BLaER1 treated with 17β-estradiol and CSF1 and Interleukin-3, amounts not matched to agents 10 nM and 100 nM (cell line): ENCODE data around the gene VCP.
A peak's percentile ranks its signal among the peaks of the same experiment; 100 is the strongest.

Experiments used
- H3K27ac ChIP-seq, 11 experiments: shearing (Covaris generic); formaldehyde crosslinking; 2 replicates each; pipeline ENCODE4 v1.8.1; 2022
- H3K27me3 ChIP-seq, 11 experiments: shearing (Covaris generic); formaldehyde crosslinking; 2 replicates each; pipeline ENCODE4 v1.8.1; 2022
- H3K36me3 ChIP-seq, 11 experiments: shearing (Covaris generic); formaldehyde crosslinking; 2 replicates each; pipeline ENCODE4 v1.8.1; 2022
- H3K4me1 ChIP-seq, 10 experiments: shearing (Covaris generic); formaldehyde crosslinking; 2 replicates each; pipeline ENCODE4 v1.8.1; 2022
- H3K4me2 ChIP-seq, 11 experiments: shearing (Covaris generic); formaldehyde crosslinking; 2 replicates each; pipeline ENCODE4 v1.8.1; 2022
- H3K4me3 ChIP-seq, 10 experiments: shearing (Covaris generic); formaldehyde crosslinking; 2 replicates each; pipeline ENCODE4 v1.8.1; 2022
- H3K9ac ChIP-seq, 11 experiments: shearing (Covaris generic); formaldehyde crosslinking; 2 replicates each; pipeline ENCODE4 v1.8.1; 2022
- H3K9me3 ChIP-seq, 11 experiments: shearing (Covaris generic); formaldehyde crosslinking; replicated peaks in 1 of 11; 2 replicates each; pipeline ENCODE4 v1.8.1; 2022
- H4K20me1 ChIP-seq, 11 experiments: shearing (Covaris generic); formaldehyde crosslinking; 2 replicates each; pipeline ENCODE4 v1.8.1; 2022
- Cebpa-rat ChIP-seq, 11 experiments: shearing (Covaris generic); IDR thresholded peaks; 2 replicates each; pipeline ENCODE4 v1.8.1; 2022

The VCP gene

DNA sequence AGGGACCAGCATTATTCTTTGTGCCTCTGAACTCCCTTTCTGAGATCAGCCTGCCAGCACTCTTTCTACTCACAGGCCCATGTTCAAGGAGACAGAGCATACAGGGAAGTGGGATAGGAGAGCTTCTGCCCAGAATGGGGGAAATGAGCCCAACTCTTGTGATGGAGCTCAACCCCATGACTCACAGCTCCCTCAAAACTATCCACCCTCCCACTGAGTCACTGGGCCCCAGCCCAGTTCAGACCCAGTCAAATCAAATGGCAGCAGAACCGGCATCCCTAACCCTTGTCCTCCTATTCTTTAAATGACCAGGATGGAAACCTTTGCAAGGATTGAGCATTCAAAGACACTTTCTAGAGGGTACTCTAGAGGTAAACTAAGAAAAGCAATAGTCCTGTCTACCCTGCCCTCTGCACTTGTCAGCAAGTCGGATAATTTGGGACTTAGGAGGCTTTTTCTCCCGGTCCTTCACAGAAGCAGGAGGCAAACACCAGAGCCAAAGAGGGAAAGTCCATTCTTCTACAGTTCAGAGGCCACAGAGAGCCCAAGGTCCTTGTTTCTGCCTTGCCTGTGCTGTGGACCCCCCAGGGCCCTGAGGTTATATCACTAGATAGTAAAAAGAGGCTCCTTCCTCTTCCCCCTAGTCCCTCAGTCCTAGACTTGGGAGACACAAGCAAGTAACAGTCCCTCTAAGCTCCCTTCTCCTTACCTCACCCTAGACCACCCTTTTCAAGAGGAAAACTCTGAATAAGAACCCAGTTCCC is 40.0 kb upstream of the VCP start:
- H3K4me3 ChIP-seq: peak overlapping the region; percentile 42 to 91 (median 56); a peak in 17 of 20 replicates
- peak overlapping the region; percentile 65 to 100 (median 77) for H3K9ac ChIP-seq
- no peaks in the 10 kb centered on the region for H3K9me3 ChIP-seq
- H3K27me3 ChIP-seq: no peaks in the 10 kb centered on the region
- peaks cover 11 to 25% (median 17%) of the 10 kb centered on the region in 11 experiments for H3K36me3 ChIP-seq
- no peak for TF ChIP-seq Cebpa-rat (IDR thresholded peaks at IDR 0.05)
- H4K20me1 ChIP-seq: peaks cover 0 to 47% (median 25%) of the 10 kb centered on the region in 11 experiments; a peak in 15 of 22 replicates
- H3K27ac ChIP-seq: peak overlapping the region; percentile 65 to 100 (median 99)
- H3K4me2 ChIP-seq: peak overlapping the region; percentile 86 to 99 (median 97)
- peaks cover 51 to 71% (median 59%) of the 10 kb centered on the region in 10 experiments for H3K4me1 ChIP-seq

DNA sequence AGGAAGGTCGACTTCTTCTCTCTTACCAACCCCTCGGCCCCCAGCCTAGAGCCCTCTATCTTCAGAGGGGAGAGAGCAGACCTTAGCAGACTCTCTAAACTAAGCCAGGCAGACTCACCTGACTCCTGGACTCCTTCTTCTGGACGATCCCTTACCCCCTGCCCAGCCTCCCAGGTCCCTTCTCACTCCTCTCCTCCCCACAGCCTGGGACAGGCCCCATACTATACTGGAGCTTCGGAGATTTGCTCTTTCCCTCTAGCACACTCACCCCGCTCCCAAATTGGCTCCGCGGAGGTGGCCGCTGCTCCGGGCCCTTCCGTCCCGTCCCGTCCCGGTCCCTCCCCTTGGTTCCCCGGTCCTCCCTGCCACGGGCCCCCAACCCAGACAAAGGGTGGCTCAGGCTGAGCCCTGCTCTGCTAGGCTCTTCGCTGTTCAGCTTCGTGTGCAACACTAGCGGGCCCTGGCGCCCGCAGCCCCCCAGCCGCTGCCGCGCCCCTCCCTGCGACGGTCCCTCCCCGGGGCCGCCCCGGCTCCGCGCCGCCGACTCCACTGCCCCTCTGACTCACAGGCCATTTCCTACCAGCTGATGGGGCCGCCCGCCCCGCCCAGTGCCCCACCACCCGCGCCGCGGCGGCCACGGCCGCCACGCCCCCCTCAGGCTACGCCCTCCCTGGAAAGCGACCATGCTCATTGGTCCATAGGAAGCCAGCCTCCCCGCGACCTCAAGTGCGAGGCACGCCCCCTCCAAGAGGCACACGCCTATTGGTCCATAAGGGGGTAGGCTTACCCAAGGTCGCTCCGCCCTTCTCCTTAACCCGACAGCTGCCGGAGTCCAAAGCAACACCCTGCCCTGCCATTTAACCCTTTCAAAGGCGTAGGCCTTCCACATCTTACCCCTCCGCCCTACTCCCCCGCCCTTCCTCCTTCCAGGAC is 38.8 kb upstream of the VCP start:
- peaks cover 23 to 37% (median 29%) of the 10 kb centered on the region in 11 experiments for H3K36me3 ChIP-seq
- peak overlapping the region; percentile 59 to 91 (median 72) for H3K4me3 ChIP-seq
- no peaks in the 10 kb centered on the region for H3K9me3 ChIP-seq
- H3K27ac ChIP-seq: peak overlapping the region; percentile 70 to 100 (median 99)
- H3K4me2 ChIP-seq: peak overlapping the region; percentile 89 to 99 (median 98)
- H3K27me3 ChIP-seq: no peaks in the 10 kb centered on the region
- peaks cover 47 to 61% (median 51%) of the 10 kb centered on the region in 10 experiments for H3K4me1 ChIP-seq
- H4K20me1 ChIP-seq: peaks cover 0 to 59% (median 25%) of the 10 kb centered on the region in 11 experiments; a peak in 14 of 22 replicates
- peak overlapping the region; percentile 82 to 100 (median 87) for H3K9ac ChIP-seq
- TF ChIP-seq Cebpa-rat (IDR thresholded peaks at IDR 0.05): no peak

DNA sequence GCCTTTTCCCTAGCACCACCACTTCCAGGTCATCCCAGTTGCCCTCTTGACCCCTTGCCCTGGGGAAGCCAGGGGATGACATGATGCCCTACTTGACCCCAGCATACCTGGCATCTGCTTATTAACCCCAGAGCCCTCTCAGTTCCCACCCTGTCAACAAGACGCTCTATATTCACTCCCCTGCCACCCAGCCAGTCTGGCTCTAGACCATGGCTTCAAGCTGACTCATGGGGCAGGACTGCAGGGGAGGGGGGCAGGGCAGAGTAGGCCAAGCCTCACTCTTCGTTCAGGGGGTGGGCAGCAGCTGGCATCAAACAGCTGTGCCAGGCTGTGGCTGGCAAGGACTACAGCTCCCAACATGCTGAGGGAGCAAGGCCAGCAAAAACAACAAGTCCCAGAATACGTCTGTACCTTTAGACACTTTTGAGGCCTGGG is 37.9 kb upstream of the VCP start:
- H3K27ac ChIP-seq: peak overlapping the region in 10 of 11 experiments; percentile 70 to 100 (median 88); a peak in 19 of 22 replicates
- peak overlapping the region; percentile 89 to 99 (median 95) for H3K4me2 ChIP-seq
- H3K4me3 ChIP-seq: peak overlapping the region in 9 of 10 experiments; percentile 68 to 91 (median 73); a peak in 17 of 20 replicates
- TF ChIP-seq Cebpa-rat (IDR thresholded peaks at IDR 0.05): no peak
- no peaks in the 10 kb centered on the region for H3K9me3 ChIP-seq
- peaks cover 0 to 68% (median 25%) of the 10 kb centered on the region in 11 experiments; a peak in 14 of 22 replicates for H4K20me1 ChIP-seq
- H3K9ac ChIP-seq: peak overlapping the region; percentile 82 to 95 (median 87)
- peaks cover 49 to 58% (median 53%) of the 10 kb centered on the region in 10 experiments for H3K4me1 ChIP-seq
- H3K36me3 ChIP-seq: peaks cover 32 to 46% (median 38%) of the 10 kb centered on the region in 11 experiments
- H3K27me3 ChIP-seq: no peaks in the 10 kb centered on the region

DNA sequence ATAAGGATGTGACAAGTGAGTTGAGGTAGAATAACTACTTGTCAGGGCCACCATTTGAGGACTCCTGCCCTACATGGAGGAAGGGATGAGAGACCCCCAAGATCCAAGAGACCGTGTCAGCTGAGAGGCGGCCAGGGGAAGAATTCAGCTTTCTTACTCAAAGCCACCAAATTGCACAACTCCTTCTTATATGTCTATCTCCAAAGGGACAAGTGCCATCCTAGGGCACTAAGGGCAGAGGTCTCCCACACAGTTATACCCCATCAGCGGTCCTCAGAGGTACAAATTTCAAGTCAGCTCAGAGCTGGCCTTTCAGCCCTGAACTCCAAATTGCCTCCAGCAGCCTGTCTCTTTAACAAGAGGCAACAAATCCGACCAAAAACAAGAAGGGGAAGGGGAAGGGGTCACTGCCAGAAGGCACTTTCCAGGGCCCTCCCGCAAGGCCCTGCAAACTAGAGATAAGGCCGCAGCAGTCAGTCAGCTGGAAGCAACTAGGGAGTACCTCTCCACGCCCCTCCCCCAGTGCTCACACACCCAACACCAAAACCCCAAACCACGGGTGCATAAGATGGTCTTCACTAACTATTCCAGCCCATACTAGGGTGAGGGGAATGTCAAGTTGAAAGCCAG is 36.6 kb upstream of the VCP start:
- peak overlapping the region in 4 of 11 experiments; percentile 28 to 100 (median 88); a peak in 4 of 22 replicates for H3K27ac ChIP-seq
- H3K9me3 ChIP-seq: no peaks in the 10 kb centered on the region
- peaks cover 0 to 81% (median 25%) of the 10 kb centered on the region in 11 experiments; a peak in 14 of 22 replicates for H4K20me1 ChIP-seq
- peaks cover 48 to 71% (median 53%) of the 10 kb centered on the region in 10 experiments for H3K4me1 ChIP-seq
- no peak for TF ChIP-seq Cebpa-rat (IDR thresholded peaks at IDR 0.05)
- H3K4me2 ChIP-seq: peak overlapping the region in 10 of 11 experiments; percentile 91 to 99 (median 96); a peak in 20 of 22 replicates
- H3K27me3 ChIP-seq: no peaks in the 10 kb centered on the region
- peaks cover 45 to 59% (median 50%) of the 10 kb centered on the region in 11 experiments for H3K36me3 ChIP-seq
- peak overlapping the region in 7 of 11 experiments; percentile 5 to 93 (median 41); a peak in 7 of 22 replicates for H3K9ac ChIP-seq
- H3K4me3 ChIP-seq: no peak overlapping the region

DNA sequence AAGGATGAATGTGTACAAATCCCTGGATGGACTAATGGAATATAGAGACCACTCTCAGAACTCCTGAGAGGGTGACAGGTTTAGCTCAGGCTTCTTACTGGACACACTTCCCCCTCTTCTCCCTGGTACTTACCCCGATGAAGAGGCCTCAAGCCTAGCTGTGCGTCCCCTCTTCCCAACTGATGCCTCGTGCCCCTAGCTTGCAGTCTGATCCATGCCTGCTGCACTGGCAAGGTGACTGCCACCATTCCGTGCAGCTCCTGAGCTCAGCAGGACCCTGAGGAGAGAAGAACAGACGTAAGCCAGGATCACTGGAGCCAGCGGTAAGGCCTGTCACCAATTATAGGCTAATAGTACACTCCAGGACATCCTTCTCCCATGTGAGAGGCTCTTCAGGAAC is 36.0 kb upstream of the VCP start:
- H3K9me3 ChIP-seq: no peaks in the 10 kb centered on the region
- peak overlapping the region in 1 of 11 experiments; percentile 90; a peak in 1 of 22 replicates for H3K27ac ChIP-seq
- H3K4me2 ChIP-seq: peak overlapping the region in 3 of 11 experiments; percentile 95 to 96 (median 95); a peak in 3 of 22 replicates
- H3K4me3 ChIP-seq: no peak overlapping the region
- H3K4me1 ChIP-seq: peaks cover 48 to 72% (median 53%) of the 10 kb centered on the region in 10 experiments
- H4K20me1 ChIP-seq: peaks cover 0 to 83% (median 25%) of the 10 kb centered on the region in 11 experiments; a peak in 14 of 22 replicates
- H3K27me3 ChIP-seq: no peaks in the 10 kb centered on the region
- TF ChIP-seq Cebpa-rat (IDR thresholded peaks at IDR 0.05): no peak
- H3K9ac ChIP-seq: peak overlapping the region in 6 of 11 experiments; percentile 5 to 89 (median 20); a peak in 5 of 22 replicates
- peaks cover 46 to 62% (median 50%) of the 10 kb centered on the region in 11 experiments for H3K36me3 ChIP-seq

DNA sequence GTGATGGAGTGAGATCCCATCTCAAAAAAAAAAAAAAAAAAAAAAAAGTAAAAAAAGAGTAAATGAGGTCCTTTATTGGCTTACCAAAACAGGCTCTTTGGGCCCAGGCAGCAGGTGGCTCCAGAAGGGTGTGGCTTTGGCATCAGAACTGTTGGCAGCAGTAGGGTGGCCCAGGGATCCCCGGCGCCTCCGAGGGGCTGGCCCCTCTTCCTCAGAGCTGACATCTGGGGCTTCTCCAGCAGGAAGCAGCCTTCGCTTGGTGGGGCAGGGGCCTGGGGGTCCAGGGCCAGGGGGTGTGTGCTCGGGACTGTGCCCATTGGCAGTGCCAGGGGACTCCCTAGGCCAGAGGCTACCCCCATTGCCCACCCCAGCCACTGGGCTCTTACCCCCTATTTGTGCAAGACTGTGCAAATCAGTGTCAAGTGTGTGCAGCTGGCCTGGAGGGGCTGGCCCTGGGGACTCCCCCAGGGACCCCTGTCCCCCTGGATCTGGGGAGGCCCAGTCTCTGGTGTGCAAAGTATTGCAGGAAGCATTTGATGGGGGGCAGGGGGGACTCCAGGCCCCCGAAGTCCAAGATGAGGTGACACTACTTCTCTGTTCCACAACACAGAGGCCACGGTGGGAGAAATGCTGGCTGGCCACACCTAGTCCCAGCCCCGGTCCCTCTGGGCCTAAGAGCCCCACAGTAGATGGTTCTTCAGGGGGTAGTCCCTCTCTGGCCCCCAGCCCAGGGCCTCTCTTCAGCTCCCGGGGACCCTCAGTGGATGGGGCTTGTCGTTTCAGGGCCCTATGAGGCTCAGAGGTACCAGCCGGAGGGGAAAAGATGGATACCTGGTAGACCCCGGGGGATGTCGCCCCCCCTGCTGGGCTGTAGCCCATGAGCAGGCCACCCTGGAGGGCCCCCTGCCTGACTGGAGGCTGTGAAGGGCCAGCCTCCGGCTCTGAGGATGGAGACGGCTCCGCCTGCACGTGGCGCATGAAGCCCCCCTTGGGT is 35.2 kb upstream of the VCP start:
- H3K9me3 ChIP-seq: no peaks in the 10 kb centered on the region
- no peak overlapping the region for H3K4me2 ChIP-seq
- no peaks in the 10 kb centered on the region for H3K27me3 ChIP-seq
- peak overlapping the region in 6 of 11 experiments; percentile 9 to 41 (median 10); a peak in 3 of 22 replicates for H3K9ac ChIP-seq
- no peak for TF ChIP-seq Cebpa-rat (IDR thresholded peaks at IDR 0.05)
- peaks cover 0 to 80% (median 25%) of the 10 kb centered on the region in 11 experiments; a peak in 14 of 22 replicates for H4K20me1 ChIP-seq
- H3K27ac ChIP-seq: no peak overlapping the region; a peak in 2 of 22 replicates
- no peak overlapping the region for H3K4me3 ChIP-seq
- H3K36me3 ChIP-seq: peaks cover 46 to 62% (median 50%) of the 10 kb centered on the region in 11 experiments
- H3K4me1 ChIP-seq: peaks cover 42 to 66% (median 48%) of the 10 kb centered on the region in 10 experiments

DNA sequence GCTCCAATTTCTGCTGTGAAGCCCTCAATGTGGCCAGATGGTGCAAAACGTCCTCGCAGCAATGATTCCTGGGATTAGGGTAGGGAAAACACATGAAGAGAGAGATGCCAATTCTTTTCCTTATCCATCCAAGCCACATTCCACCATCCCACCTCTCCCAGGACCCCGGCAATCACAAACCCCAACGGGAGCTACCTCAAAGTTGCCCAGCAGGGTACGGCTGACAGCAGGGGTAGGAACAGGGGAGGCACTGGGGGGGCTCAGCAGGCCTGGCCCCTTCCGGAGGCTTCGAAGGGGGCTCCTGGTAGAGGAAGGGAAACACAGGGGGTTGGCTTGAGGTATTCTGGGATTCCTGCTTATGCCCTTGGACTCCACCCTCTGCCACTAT is 33.9 kb upstream of the VCP start:
- H3K4me1 ChIP-seq: peaks cover 45 to 69% (median 52%) of the 10 kb centered on the region in 10 experiments
- no peak overlapping the region for H3K4me2 ChIP-seq
- peaks cover 51 to 65% (median 54%) of the 10 kb centered on the region in 11 experiments for H3K36me3 ChIP-seq
- H4K20me1 ChIP-seq: peaks cover 0 to 80% (median 25%) of the 10 kb centered on the region in 11 experiments; a peak in 14 of 22 replicates
- no peak for TF ChIP-seq Cebpa-rat (IDR thresholded peaks at IDR 0.05)
- no peak overlapping the region for H3K27ac ChIP-seq
- no peaks in the 10 kb centered on the region for H3K9me3 ChIP-seq
- no peak overlapping the region for H3K4me3 ChIP-seq
- H3K9ac ChIP-seq: peak overlapping the region in 2 of 11 experiments; percentile 16 to 20; a peak in 4 of 22 replicates
- no peaks in the 10 kb centered on the region for H3K27me3 ChIP-seq
